ENCODE measurements around the gene PTPN4. TPM values are rescaled to one million over a fixed set of nuclear protein-coding genes. Genes with fewer than 3 reads are reported as not detected.

PTPN4 gene
- total and polyA plus RNA-seq, 2 donors (not counting 3 experiments of a cell fraction or from before 2014, with no cell fraction given) = 6.8 to 29.6 TPM

DNA sequence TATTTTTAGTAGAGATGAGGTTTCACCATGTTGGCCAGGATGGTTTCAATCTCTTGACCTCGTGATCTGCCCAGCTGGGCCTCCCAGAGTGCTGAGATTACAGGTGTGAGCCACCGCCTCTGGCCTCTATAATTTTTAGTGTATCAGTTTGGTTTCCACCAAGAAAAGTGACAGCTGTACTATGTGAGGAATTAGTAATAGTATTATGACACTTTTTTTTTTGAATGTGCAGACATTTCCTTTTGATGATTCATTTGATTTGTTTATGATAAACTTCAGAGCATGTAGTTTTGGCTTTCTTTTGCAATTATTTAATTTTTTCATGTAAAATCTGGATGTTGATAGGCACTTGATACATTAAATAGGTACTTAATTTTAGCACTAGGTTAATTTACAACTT lies 61.5 kb downstream of the PTPN4 start:
- DNase-seq (ENCODE audit: low read depth, low spot score) (peak; percentile 57), FAIRE-seq (no peak)
- Histone ChIP-seq H3K27me3 (ENCODE audit: control insufficient read depth in 2 of 2, insufficient read depth in 2 of 2, low read length in 2 of 2) (no peaks in the 10 kb centered on the region), H3K4me3 (replicated peaks in 1 of 3; ENCODE audit: insufficient read depth in 1 of 3, low read depth in 1 of 3, low read length in 3 of 3) (no peak overlapping the region), H3K79me2 (ENCODE audit: control insufficient read depth, insufficient read depth, low read length) (peaks cover 5% of the 10 kb centered on the region), H3K27ac (ENCODE audit: insufficient read depth, low read depth, low read length) (peak overlapping the region; percentile 54), H3K9ac (replicated peaks; ENCODE audit: extremely low read depth, insufficient read depth, low read length) (peak overlapping the region; percentile 34), H3K9me3 (replicated peaks; ENCODE audit: control insufficient read depth, insufficient read depth, low read length) (no peaks in the 10 kb centered on the region), H2AFZ (ENCODE audit: low read depth, low read length) (no peak overlapping the region), H3K36me3 (ENCODE audit: control insufficient read depth in 2 of 2, extremely low read depth in 1 of 2, insufficient read depth in 2 of 2, low read length in 2 of 2) (no peaks in the 10 kb centered on the region), H3K4me1 (ENCODE audit: control insufficient read depth, extremely low read depth, insufficient read depth, low read length) (peaks cover 34% of the 10 kb centered on the region), H3K9me1 (replicated peaks; ENCODE audit: control insufficient read depth, extremely low read depth, insufficient read depth, low read length) (no peaks in the 10 kb centered on the region), H3K4me2 (ENCODE audit: insufficient read depth, low read length) (peak overlapping the region; percentile 54), H4K20me1 (replicated peaks; ENCODE audit: control insufficient read depth, extremely low read depth, insufficient read depth, low read length) (no peaks in the 10 kb centered on the region)
- ChIA-PET POLR2A (interaction anchor here (0.7 kb wide), 2 partner anchors 62 to 197 kb away, joined by 4 to 5 read pairs; partner anchors contain the start of gene PTPN4), CTCF (interaction anchor here (0.8 to 8.6 kb wide), 11 partner anchors 11 to 354 kb away, joined by 3 to 186 read pairs (median 6); partner anchors contain the start of gene PTPN4)
- no TSS peak for BruUV-seq (replicated peaks)
- dilution Hi-C loops (cut with MboI; ENCODE audit: extremely low pct_ligation_motif_present, low sequenced_read_pairs) = no loop called here
- intact Hi-C loops (cut with micrococcal nuclease) = loop anchor here (2.0 to 10.0 kb wide), 4 partner anchors 18 to 494 kb away; partner anchors contain the start of gene EPB41L5
- TF ChIP-seq POLR2AphosphoS5 (IDR thresholded peaks at IDR 0.05; ENCODE audit: insufficient read depth, low read depth, low read length) = no peak
- TF ChIP-seq FOS (IDR thresholded peaks at IDR 0.05; ENCODE audit: borderline replicate concordance, insufficient read depth, low read length) = peak; percentile 61
- TF ChIP-seq, protein P1, sequence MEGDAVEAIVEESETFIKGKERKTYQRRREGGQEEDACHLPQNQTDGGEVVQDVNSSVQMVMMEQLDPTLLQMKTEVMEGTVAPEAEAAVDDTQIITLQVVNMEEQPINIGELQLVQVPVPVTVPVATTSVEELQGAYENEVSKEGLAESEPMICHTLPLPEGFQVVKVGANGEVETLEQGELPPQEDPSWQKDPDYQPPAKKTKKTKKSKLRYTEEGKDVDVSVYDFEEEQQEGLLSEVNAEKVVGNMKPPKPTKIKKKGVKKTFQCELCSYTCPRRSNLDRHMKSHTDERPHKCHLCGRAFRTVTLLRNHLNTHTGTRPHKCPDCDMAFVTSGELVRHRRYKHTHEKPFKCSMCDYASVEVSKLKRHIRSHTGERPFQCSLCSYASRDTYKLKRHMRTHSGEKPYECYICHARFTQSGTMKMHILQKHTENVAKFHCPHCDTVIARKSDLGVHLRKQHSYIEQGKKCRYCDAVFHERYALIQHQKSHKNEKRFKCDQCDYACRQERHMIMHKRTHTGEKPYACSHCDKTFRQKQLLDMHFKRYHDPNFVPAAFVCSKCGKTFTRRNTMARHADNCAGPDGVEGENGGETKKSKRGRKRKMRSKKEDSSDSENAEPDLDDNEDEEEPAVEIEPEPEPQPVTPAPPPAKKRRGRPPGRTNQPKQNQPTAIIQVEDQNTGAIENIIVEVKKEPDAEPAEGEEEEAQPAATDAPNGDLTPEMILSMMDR (IDR thresholded peaks at IDR 0.05; ENCODE audit: extremely low read depth in 1 of 2, insufficient read depth in 1 of 2, low read depth in 1 of 2, low read length in 2 of 2) = no peak
- no peak for TF ChIP-seq MAX (IDR thresholded peaks at IDR 0.05; ENCODE audit: insufficient read depth, insufficient read length)
- TF ChIP-seq POLR2A (IDR thresholded peaks at IDR 0.05; ENCODE audit: low read depth, low read length) = no peak
- TF ChIP-seq JUN (IDR thresholded peaks at IDR 0.05; ENCODE audit: borderline replicate concordance, insufficient read depth, insufficient read length, low read depth) = peak; percentile 62
- no peak for TF ChIP-seq EZH2 (IDR thresholded peaks at IDR 0.05; ENCODE audit: borderline replicate concordance, low read depth, low read length, severe bottlenecking)
- no peak for TF ChIP-seq MYC (IDR thresholded peaks at IDR 0.05; ENCODE audit: low read depth, low read length)
- TF ChIP-seq GATA2 (IDR thresholded peaks at IDR 0.05; ENCODE audit: insufficient read depth, insufficient read length, low read depth, low read length) = peak; percentile 54
